ENCODE results near the gene ACTL6B.

Gene ACTL6B

DNA sequence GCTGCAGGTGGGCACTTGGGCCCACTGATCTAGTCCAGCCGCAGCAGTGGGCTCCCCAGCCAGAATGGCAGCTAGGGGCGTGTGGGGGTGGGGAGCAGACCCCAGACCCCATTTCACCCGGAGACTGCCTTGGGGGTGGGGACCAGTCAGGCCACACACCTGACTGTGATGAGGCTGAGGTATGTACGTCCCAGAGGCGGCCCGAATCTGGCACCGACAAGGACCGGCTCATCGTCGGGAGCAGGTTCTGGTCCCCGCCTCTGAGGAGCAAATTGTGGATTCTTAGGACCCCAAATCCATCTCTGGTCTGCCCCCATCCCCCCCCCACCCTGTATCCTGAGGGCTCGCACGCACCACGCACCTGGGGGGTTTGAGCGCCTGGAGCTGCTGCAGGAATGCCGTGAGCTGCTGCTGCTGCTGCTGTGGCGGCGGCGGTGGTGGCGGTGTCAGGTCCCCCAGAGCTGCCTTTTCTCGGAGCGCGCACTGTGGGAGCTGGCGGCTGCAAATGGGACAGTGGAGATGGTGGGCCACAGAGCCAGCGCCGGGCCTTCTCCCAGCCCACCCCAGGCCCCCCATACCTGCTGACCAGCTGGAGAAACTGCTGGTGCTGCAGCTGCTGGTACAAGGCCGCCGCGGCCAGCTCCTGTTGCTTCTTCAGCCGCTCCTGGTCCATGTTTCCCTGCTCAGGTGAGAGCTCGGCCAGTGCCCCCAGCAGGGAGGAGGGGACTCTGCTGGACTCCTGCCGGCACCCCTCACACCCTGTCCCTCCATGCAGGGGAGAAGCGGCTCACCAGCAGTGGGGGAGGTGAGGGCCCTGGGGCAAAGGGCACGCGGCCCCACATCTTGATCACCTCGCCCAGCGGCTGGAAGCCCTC is 27.6 kb upstream of the ACTL6B start:
- no peak for DNase-seq

DNA sequence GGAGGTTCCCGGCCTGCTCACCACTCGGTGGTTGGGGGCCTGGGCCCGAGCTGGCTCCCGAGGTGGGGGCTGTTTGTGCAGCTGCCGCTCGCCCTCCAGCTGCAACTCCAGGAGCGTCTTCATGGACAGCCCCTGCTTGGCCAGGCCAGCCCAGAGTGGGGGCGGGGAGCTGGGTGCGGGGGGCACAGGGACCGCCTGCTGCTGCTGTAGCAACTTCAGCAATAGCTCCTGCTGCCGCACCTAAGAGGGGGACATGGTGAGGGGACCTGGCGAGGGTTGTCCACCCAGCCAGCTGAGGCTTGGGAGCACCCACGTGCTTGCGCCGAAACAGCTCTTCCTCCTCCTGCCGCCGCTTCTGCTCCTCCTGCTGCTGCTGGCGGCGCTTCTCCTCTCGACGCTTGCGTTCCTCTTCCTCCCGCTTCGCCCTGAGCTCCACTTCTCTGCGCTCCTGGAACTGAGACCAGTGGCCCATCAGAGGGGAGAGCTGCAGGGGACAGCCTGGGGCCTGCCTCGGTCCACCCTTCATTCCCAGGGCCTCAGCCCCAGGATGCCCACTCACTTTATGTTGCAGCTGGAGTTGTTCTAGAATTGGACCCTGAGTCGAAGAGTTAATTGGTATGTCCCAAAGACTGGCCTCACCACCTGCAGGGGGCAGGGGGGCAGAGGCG is 26.9 kb upstream of the ACTL6B start:
- DNase-seq, result no peak

DNA sequence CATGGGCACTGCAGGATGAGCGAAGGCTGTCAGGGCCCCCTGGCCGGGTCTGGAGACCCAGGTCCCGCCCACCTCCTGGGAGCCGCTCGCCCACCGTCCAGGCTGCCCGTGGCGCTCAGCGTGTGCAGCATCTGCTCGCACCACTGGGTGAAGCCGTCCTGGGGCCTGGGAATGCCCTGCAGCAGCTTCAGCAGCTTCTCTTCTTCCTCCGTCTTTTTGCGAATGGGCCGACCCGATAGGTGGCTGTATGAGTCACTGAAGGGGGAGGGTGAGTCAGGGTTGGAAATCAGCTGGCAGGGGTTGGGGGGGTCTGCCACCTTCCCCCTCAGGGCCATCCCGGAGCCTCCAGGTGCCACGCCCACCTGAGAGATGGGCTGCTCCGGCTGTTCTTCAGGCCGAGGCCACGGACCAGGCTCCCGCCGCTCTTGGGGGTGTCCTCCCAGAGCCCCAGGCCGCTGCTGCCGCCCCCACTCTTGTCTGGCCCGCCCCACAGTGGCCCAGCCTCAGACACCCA is 26.0 kb upstream of the ACTL6B start:
- DNase-seq, result peak; percentile 34

DNA sequence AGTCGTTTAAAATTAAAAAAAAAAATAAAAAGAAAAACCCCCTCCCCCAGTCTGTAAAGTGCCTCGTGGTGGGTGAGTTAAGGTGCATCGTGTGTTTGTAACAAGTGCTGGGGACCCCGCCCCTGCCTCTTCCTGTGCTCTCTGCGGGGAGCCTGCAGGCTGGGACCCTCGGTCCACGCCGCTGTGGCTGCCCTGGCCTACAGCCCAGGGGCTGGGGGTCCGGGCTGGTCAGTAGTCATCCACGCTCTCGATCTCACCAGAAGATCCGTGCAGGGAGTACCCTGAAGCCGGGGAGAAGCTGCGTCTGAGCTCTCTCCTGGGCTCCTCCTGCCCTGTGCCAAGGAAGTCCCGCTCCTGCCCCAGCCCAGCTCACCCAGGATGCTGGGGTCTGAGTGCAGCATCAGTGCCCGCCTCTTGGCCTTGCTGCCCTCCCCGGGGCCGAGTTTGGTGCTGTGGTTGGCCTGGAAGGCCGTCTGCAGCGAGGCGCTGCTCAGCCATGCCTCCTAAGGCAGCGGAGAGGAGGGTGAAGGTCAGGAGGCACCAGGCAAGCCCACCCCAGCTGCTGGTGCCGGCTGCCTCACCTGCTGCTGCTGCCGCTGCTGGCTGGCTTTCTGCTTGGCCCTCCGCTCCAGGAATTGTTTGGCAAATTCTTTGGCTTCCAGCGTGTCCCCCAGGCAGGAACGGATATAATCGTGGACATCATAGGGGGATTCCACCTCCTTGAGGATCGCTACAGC is 25.4 kb upstream of the ACTL6B start:
- DNase-seq, result no peak

DNA sequence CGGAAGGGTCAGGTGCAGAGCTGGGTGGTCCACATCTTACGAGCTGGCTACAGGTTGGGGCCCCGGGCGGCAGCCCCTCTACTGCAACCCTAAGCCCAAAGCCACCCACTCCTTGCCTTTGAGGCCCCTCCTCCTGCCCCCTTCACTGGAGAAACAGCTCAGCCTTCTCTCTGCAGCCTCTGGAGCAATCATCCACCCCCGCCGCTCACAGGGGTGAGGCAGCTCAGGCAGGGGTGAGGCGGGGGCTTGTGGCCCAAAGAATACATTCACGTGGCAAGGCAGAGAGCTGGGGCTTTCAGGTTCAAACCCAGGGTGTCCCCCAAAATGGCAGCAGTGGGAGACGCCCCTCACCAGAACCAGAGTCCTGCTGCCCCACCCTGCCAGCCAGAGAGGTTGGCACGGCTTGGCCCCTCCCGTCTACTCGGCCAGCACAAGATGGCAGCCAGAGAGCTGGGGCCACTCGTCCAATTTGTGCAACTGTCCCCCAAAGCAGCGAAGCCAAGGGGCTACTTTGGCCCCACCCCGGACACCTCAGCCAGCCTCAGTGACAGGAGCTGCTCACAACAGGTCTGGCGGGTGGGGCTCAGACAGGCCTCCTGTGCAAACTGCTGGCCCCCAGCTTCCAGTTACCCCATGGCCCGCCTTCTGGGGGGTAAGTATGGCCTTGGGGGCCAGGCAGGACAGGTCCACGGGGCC is 24.5 kb upstream of the ACTL6B start:
- DNase-seq, result no peak

DNA sequence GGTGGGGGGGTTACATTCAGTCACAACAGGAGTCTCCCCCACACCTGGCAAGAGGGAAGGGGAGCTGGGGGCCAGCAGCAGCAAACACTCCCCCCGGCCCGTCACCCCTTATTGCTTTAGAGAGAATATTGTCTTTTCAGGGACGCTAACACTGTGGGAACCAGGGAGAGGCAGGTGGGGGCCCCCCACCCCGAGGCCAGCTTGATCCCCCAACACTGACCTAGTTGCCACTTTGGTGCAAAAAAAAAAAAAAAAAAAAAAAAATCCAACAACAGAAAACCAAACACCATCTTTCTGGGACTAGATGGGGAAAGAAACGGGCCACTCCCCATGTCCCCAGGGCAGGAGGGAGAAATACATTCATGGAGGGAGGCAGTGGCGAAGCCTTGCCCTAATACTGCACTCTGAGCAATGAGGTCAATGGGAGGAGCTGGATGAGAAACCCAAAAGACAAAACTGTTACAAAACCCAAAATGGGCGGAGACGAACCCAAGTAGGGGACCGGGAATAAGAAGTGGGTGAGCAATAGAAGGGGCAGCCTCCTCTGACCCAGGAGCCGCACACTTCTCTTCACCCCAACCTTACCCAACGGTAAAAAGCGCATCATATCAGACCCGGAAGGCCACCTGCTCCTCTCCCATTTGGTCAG is 23.8 kb upstream of the ACTL6B start:
- DNase-seq, result no peak

DNA sequence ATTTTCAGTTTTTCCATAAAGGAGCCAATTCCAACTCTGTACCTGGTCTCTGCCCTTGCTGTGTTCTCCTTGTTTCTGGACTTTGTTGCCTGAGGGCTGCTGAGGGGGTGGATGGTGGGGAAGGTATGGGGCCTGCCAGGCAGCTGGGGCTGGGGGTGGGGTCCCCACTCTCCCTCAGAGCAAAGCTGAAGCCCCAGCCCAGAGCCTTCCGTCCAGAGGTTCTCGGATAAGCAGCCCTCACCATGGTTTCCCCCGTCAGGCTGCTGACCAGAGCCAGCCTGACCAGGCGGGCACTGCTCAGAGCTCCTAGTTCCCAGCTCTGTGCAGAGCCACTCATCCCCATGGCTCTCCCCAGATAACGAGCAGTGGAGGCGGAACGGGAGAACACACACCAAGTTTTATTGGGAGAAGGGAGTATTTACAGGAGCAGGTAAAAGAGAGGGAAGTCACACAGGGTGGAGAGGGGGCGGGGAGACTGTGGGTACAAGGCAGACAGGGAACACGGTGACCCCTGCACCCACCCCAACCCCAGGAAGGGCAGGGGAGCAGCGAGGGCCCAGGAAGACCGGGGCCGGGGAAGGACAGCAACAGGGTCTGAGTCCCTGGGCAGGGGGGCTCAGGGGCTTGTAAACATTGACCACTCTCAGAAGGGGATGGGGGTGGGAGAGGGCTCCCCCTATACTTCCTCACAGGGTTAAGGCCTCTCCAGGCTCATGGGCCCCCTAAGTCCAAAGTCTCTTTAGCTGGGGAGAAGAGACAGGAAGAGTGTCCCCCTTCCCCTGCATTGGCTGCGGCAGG is 23.1 kb upstream of the ACTL6B start:
- no peak for DNase-seq

DNA sequence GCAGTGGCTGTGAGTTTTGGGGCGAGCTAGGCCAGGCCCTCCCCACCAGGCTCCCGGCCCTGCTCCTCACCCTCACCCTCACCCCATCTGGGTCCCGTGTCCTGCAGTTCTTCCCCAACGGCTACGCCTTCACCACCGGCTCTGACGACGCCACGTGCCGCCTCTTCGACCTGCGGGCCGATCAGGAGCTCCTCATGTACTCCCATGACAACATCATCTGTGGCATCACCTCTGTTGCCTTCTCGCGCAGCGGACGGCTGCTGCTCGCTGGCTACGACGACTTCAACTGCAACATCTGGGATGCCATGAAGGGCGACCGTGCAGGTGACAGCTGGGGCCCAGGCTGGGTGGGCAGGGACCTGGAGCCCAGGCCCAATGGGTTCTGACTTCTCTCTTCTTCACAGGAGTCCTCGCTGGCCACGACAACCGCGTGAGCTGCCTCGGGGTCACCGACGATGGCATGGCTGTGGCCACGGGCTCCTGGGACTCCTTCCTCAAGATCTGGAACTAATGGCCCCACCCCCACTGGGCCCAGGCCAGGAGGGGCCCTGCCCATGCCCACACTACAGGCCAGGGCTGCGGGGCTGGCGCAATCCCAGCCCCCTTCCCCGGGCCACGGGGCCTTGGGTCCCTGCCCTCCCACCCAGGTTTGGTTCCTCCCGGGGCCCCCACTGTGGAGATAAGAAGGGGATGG is 22.2 kb upstream of the ACTL6B start:
- DNase-seq, result no peak

DNA sequence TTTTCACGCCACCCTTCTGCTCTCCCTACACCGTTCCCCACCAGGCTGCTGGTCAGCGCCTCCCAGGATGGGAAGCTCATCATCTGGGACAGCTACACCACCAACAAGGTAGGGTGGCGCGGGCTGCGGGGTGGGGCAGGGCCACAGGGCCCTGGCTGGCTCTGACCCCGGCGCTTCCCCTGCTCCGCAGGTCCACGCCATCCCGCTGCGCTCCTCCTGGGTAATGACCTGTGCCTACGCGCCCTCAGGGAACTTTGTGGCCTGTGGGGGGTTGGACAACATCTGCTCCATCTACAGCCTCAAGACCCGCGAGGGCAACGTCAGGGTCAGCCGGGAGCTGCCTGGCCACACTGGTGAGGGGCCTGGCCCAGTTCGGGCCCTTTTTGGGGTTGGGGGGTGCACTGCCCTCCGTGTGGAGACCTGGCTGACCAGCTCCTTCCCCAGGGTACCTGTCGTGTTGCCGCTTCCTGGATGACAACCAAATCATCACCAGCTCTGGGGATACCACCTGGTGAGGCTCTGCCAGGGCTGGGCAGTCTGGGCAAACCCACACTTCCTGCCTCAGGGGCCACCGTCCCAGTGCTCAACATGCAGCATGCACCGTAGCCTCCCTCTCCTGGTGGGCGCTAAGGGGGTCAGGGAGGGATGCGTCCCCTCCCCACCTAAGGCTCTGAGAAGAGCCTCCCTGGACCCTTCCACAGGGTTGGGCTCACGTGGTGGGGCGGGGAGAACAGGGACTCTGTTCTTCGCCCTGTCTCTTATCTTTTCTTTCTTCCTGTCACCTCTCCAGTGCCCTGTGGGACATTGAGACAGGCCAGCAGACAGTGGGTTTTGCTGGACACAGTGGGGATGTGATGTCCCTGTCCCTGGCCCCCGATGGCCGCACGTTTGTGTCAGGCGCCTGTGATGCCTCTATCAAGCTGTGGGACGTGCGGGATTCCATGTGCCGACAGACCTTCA is 21.3 kb upstream of the ACTL6B start:
- DNase-seq, result no peak

DNA sequence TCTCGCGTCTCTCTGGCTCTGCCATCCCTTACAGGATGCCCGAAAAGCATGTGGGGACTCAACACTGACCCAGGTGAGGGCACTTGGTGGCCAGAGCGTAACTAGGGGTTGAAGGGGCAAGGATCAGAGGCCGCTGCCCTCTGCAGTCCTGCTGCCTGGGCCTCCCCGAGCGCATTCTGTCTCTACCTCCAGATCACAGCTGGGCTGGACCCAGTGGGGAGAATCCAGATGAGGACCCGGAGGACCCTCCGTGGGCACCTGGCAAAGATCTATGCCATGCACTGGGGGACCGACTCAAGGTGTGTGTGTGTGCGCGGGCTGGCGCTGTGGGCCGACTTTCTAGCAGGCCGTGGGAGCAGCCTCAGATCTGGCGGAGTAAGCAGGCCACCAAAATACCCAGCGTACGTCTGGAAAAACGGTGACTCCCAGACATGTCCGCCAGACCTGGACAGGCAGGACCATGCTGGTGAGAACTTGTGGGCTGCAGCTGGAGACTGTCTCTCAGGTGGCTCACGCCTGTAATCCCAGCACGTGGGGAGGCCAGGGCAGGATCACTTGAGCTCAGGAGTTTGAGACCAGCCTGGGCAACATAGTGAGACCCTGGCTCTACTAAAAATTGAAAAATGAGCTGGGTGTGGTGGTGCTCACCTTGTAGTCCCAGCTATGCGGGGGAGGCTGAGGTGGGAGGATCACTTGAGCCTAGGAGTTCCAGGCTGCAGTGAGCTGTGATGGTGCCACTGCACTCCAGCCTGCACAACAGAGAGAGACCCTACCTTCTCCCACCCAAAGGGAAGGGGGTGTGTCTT is 20.5 kb upstream of the ACTL6B start:
- DNase-seq, result no peak

DNA sequence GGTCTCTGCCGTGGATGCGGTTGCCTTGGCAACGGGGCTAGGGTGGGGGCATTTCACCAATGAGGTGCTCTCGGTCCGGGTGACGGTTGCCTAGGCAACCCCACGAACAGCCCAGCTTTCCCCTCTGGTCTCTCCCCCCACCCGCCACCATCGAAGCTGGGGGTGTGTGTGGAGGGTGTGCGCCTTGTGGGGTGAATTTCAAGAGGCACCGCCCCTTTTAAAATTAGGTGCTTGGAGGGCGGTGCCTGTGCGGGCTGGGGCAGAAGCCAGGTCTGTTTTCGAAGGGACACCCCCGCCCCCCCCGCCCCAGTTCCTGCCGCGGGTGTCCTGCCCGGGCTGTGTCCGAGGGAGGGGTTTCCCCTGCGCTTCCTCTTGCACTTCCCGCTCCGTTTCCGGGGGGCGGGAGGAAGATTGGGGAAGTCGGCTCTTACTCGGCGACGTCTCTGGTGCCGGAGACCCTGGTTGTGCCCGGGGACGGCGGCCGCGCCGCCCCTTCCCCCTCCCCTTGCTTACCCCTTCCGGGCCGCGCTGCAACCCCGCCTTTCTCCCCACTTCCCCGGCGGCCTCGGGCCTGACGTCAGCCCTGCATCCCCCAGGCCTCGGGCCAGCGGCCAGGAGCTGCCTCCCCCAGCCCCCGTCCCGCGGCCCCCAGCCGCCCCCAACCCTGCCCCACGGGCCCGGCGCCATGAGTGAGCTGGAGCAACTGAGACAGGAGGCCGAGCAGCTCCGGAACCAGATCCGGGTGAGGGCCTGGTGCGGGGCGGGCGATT is 19.5 kb upstream of the ACTL6B start:
- peak; percentile 92 for DNase-seq

DNA sequence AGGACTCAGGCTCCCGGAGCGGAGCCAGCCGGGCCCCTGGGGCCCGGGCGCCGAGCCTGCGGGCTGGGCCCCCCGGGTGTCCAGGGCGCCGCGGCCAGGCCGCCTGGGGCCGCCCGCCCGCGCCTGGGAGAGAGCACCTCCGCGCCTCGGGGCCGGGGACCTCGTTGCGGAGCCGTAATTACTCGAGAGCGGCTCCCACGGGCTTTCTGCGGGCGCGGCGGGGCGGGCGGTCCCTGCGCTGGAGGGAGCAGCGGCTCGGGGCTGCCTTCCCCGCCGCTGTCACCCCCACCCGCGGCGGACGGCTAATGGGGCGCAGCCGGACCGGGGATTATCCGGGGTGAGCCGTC is 18.8 kb upstream of the ACTL6B start:
- DNase-seq, result peak; percentile 46

DNA sequence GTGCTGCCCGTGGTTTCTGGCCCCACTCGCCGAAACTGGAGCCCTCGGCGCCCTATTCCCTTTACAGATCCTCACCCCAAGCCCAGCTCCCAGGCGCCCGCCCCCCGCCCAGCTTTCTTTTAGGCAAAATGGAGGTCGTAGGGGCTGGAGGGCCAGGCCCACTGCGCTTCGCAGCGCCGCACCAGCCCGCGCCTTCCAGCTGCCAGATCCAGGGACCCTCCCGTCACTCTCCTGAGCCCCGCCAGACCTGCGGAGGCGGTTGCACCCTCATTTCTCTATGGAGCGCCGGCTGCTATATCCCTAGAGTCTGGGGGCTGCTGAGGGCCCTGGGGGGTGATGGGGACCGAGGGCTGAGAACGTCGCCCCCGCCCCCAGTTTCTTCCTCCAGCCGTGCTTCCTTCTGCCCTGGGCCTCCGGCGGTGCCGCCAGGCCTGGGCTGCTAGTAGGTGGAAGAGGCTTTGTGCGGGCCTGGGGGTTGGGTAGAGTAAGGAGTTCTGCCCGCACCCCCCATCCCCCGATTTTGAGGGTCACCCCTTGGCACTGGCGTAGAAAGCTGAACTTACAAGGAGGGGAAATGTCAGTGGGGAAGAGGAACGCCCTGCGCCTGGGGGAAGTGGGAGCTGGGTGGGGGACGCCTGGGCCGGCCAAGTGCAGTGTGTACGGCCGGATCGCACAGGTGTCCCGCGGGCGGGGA is 18.3 kb upstream of the ACTL6B start:
- DNase-seq, result peak; percentile 41

DNA sequence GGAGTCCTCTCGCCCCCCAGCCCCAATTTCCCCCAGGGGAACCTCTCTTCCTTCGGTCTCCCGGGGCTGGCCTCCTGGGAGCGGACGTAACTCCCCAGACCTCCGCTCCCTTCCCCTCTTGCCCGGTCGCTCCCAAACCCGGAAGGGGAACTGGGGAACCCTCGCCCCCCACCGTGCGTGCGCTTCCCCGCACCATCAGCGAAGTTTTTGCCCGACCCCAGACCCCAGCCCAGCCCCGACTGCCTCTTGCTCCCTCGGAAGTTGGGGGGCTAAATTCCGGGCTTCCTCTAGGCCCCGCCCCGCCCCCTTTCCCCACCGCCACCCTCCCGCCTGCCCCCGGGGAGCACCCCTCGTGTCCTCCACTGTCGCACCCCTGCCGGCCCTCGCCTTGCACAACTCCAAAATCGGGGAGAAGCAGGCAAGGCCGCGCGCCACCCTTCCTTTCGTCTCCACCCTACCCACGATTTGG is 17.7 kb upstream of the ACTL6B start:
- DNase-seq, result peak; percentile 63

DNA sequence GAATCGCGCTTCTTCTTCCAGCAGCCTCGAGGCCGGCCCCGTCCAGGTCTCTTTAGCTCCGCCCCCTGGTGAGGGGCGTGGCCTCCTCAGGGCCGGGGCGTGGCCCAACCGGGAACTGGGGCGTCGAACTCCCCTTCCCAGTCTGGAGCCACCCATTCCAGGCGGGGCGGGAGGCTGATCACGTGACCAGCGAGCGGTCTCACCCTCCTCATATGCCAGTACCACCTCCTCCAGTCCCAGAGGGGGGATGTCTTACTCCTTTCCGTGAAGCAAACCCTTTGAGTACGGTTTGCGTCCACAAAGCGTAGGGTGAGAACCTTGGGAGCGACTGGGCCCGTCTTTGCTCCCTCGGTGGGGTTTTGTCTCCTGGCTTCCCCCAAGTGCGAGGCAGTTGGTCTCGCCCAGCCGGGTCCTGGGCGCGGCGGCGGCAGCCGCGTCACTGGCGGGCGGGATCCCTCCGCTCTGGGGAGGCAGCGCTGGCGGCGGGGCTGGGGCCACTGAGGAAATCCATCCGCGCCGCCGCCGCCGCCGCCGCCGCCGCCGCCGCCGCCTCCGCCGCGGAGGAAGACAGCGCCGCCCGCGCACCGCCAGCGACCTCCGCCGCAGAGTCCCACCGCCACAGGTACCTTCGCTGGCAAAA is 17.2 kb upstream of the ACTL6B start, which contains the start of gene GNB2:
GNB2 (plus strand) TSS at position 439 of the 640 bp plus-strand sequence. CDS start 2,526 bp downstream, outside the sequence.
- peak; percentile 99 for DNase-seq

All from CD4-positive, alpha-beta T cell treated with Interleukin-6 for 4 hours (primary cell).